Measurements from ENCODE around the gene TMEM161B.

The TMEM161B gene

DNA sequence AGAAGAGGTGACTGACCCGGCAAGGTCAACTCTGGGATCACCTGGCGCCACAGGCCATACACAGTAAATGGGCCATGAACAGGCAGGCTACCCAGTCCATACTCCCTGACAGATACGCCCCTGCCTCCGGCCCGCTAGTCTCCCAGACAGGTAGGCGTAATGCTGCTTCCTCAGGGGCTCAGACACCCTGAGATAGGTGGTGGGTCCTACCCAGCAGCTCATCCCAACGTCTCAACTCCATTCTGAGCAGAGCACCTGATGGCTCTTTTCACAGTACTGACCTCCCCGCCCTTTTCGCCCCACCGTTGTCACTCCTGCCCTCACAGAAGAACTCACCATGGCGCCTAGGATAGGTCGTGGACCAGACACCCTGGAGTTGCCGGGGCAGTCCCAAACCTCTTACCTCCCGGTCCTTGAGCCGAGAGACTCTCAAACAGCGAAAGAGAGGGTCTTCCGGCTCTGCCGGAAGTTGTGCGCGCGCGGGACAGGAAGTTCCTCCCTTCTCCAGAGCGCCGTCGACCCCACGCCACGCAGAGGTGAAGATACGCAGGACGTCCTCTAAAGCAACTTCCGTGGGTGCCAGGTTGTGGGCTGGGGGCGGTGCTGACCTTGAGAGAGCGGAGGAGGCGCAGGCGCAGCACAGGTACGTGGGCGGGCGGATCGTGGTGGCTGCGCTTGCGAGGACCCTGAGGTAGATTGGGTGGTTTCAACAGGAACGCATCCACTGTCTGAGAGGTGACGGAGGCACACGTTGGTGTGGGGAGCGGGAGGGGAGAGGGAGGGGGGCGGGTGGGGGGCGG, at the start of gene TMEM161B:
Gene TMEM161B, minus strand, starts transcription at position 461 of the 800 bp plus-strand sequence. Its CDS starts 122 bp downstream, at position 339.
- DNase-seq (ENCODE audit: low read depth): peak; percentile 91

DNA sequence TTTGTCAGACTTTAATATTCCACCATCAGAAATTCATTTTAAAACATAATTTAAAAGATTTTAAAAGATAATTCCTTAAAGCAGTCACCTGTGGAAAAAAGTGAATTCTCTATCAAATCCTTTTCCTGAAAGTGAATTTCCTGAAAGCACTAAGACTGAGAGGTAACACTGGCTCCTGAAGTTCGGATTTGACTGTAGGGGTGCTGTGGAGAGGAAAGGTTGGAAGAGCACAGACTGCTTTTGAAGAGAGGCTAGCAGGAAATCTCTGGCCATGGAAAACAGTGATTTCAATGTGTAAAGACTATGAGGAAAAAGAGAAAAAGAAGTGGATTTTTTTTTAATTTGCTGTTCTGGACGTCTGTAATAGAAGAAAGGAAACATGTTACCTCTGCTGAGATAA, 35.7 kb upstream of the TMEM161B start:
- no peak overlapping the region for H3K4me3 ChIP-seq (ENCODE audit: low read depth, low read length)
- no peak for DNase-seq (ENCODE audit: low read depth)
- TF ChIP-seq, protein P1, sequence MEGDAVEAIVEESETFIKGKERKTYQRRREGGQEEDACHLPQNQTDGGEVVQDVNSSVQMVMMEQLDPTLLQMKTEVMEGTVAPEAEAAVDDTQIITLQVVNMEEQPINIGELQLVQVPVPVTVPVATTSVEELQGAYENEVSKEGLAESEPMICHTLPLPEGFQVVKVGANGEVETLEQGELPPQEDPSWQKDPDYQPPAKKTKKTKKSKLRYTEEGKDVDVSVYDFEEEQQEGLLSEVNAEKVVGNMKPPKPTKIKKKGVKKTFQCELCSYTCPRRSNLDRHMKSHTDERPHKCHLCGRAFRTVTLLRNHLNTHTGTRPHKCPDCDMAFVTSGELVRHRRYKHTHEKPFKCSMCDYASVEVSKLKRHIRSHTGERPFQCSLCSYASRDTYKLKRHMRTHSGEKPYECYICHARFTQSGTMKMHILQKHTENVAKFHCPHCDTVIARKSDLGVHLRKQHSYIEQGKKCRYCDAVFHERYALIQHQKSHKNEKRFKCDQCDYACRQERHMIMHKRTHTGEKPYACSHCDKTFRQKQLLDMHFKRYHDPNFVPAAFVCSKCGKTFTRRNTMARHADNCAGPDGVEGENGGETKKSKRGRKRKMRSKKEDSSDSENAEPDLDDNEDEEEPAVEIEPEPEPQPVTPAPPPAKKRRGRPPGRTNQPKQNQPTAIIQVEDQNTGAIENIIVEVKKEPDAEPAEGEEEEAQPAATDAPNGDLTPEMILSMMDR (IDR thresholded peaks at IDR 0.05; ENCODE audit: control insufficient read depth, extremely low read depth, insufficient read depth): no peak

More for the DNA sequence above, at the start of gene TMEM161B:
- TF ChIP-seq, protein P1 (IDR thresholded peaks at IDR 0.05; ENCODE audit: control insufficient read depth, extremely low read depth, insufficient read depth): no peak
- H3K4me3 ChIP-seq (ENCODE audit: low read depth, low read length): peak within 1 kb of the TSS; percentile 96

DNA sequence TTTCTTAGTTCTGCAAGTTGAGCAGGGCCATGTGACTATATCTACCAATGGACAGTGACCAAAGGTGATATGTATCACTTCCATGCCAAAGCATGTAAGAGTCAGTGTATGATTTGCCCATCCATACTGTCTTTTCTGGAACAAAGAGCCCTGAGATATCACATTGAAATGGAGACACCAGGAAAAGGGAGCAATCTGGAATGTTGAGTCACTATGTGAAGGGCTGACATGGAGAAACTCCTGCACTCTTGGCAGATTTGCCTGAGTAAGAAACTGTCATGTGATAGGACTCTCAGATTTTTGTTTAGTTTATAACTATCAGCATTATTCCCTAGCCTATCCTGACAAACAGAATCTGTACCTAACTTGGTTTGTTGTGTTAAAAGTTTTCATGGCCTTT, 29.8 kb upstream of the TMEM161B start:
- no peak overlapping the region for H3K4me3 ChIP-seq (ENCODE audit: low read depth, low read length)
- no peak for DNase-seq (ENCODE audit: low read depth)
- TF ChIP-seq, protein P1 (IDR thresholded peaks at IDR 0.05; ENCODE audit: control insufficient read depth, extremely low read depth, insufficient read depth): no peak

DNA sequence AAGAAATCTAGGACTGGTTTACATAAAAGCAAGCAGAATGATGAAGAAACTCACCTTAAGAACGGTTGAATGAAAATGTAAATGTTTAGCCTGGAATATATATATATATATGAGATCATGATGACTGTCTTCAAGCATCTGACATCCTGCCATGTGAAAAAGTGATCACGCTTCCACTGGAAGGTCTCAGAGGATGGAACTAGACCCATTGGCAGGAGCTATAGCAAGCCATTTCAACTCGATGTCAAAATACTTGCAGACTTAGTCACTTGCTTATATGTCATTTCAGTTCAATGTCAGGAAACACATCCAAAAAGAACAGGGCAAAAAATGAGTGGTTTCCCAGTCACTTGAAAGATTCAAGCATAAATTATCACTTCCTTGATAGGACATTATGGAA, 22.2 kb upstream of the TMEM161B start:
- no peak overlapping the region for H3K4me3 ChIP-seq (ENCODE audit: low read depth, low read length)
- TF ChIP-seq, protein P1 (IDR thresholded peaks at IDR 0.05; ENCODE audit: control insufficient read depth, extremely low read depth, insufficient read depth): no peak
- no peak for DNase-seq (ENCODE audit: low read depth)

DNA sequence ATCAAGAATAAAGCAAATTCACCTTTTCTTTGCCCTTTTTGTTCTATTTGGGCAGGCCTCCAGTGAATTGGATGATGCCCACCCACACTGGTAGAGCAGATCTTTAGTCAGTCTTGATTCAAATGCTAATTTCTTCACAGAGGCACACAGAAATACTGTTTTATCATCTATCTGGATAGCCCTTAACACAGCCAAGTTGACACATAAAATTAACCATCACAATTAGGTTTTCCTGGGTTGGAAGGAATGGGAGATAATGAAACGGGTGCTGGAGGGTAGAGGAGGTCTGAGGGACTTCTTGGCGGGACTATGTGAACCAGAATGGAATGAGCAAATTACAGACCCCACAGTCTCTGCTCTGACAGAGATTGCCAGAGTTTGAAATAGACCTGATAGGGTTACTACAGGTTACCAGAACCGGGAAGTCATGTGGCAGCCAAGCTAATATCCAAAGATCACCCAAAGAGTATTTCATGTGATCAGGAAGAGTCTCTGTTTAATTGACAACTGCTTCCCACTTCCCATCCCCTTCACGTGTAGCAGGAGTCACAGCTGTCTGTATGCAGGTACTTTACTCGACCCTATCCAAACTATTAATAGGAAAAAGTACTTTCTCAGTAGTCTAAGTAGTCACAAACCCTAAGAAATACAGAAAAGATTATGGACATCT, 20.0 kb upstream of the TMEM161B start:
- TF ChIP-seq, protein P1 (IDR thresholded peaks at IDR 0.05; ENCODE audit: control insufficient read depth, extremely low read depth, insufficient read depth): no peak
- no peak overlapping the region for H3K4me3 ChIP-seq (ENCODE audit: low read depth, low read length)
- DNase-seq (ENCODE audit: low read depth): no peak

DNA sequence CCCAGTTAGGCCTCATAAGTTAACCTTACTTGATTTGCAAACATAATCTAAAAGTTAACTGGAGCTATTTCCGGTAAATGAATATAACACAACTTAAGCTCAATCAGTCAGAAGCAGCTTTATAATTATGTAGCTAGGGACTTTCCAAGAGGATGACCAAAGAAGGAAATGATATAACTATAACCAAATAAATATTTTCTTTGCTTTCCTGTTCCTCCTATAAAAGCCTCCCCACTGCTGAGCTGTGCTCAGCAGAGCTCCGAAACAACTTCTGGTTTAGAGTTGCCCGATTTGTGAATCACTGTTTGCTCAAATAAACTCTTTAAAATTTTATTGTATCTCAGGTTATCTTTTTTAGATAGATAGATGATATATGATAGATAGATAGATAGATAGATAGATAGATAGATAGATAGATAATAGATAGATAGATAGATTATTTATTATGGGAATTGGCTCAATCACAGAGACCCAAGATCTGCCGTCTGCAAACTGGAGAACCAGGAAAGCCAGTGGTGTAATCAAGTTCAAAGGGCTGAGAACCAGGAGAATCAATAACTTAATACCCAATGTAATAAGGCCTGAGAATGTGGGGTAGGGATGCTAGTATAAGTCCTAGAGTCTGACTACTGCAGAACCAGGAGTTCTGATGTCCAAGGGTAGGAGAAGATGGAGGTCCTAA, 19.3 kb upstream of the TMEM161B start:
- peak; percentile 48 for DNase-seq (ENCODE audit: low read depth)
- TF ChIP-seq, protein P1 (IDR thresholded peaks at IDR 0.05; ENCODE audit: control insufficient read depth, extremely low read depth, insufficient read depth): no peak
- H3K4me3 ChIP-seq (ENCODE audit: low read depth, low read length): no peak overlapping the region

Measured in LNCaP clone FGC (cell line).